GM19438 (cell line): ENCODE data around the gene CDK5RAP2.

Source experiments
- ATAC-seq: cut with Tn5 transposase; IDR thresholded peaks from one replicate; pipeline ENCODE4 v1.9.1; 2021; ENCODE audit warnings: low read depth; ENCODE audit not compliant: unreplicated experiment

CDK5RAP2 gene

GRCh38 chr9:120369608-120370220 is 210.3 kb downstream of the CDK5RAP2 start:
- ATAC-seq = no peak

- ATAC-seq = no peak
Measured at GRCh38 chr9:120368799-120369198, 211.2 kb downstream of the CDK5RAP2 start.

GRCh38 chr9:120366644-120367019 is 213.3 kb downstream of the CDK5RAP2 start:
- ATAC-seq = no peak

- ATAC-seq = no peak
Measured at GRCh38 chr9:120365386-120365785, 214.6 kb downstream of the CDK5RAP2 start.

GRCh38 chr9:120363697-120364096 is 216.3 kb downstream of the CDK5RAP2 start:
- no peak for ATAC-seq

- ATAC-seq = no peak
Measured at GRCh38 chr9:120362446-120362845, 217.5 kb downstream of the CDK5RAP2 start.

GRCh38 chr9:120361551-120361950 is 218.4 kb downstream of the CDK5RAP2 start:
- ATAC-seq = no peak

GRCh38 chr9:120360510-120360909 is 219.5 kb downstream of the CDK5RAP2 start:
- ATAC-seq = no peak

GRCh38 chr9:120360046-120360445 is 219.9 kb downstream of the CDK5RAP2 start:
- no peak for ATAC-seq

GRCh38 chr9:120358877-120359276 is 221.1 kb downstream of the CDK5RAP2 start:
- no peak for ATAC-seq

GRCh38 chr9:120353506-120353905 is 226.5 kb downstream of the CDK5RAP2 start:
- ATAC-seq = no peak

GRCh38 chr9:120351106-120351505 is 228.9 kb downstream of the CDK5RAP2 start:
- ATAC-seq = no peak

GRCh38 chr9:120350596-120350995 is 229.4 kb downstream of the CDK5RAP2 start:
- ATAC-seq = no peak

- ATAC-seq = peak; percentile 59
Measured at GRCh38 chr9:120348951-120349429, 231.0 kb downstream of the CDK5RAP2 start.

- no peak for ATAC-seq
Measured at GRCh38 chr9:120345379-120345778, 234.6 kb downstream of the CDK5RAP2 start.

GRCh38 chr9:120344230-120344629 is 235.7 kb downstream of the CDK5RAP2 start:
- ATAC-seq = no peak

GRCh38 chr9:120343416-120343815 is 236.6 kb downstream of the CDK5RAP2 start:
- ATAC-seq = no peak
